Measurements from ENCODE around the gene SPEM2.

The SPEM2 gene

GRCh38 chr17:7445619-7445968, 20.2 kb downstream of the SPEM2 start:
- DNase-seq (ENCODE audit: extremely low read depth, low read depth): no peak
- TF ChIP-seq, protein P1, sequence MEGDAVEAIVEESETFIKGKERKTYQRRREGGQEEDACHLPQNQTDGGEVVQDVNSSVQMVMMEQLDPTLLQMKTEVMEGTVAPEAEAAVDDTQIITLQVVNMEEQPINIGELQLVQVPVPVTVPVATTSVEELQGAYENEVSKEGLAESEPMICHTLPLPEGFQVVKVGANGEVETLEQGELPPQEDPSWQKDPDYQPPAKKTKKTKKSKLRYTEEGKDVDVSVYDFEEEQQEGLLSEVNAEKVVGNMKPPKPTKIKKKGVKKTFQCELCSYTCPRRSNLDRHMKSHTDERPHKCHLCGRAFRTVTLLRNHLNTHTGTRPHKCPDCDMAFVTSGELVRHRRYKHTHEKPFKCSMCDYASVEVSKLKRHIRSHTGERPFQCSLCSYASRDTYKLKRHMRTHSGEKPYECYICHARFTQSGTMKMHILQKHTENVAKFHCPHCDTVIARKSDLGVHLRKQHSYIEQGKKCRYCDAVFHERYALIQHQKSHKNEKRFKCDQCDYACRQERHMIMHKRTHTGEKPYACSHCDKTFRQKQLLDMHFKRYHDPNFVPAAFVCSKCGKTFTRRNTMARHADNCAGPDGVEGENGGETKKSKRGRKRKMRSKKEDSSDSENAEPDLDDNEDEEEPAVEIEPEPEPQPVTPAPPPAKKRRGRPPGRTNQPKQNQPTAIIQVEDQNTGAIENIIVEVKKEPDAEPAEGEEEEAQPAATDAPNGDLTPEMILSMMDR (IDR thresholded peaks at IDR 0.05; ENCODE audit: low read depth, low read length): no peak

- DNase-seq (ENCODE audit: extremely low read depth, low read depth): no peak
- TF ChIP-seq, protein P1 (IDR thresholded peaks at IDR 0.05; ENCODE audit: low read depth, low read length): no peak
These were observed 23.0 kb downstream of the SPEM2 start for GRCh38 chr17:7448461-7448860.

GRCh38 chr17:7459961-7460545, 34.6 kb downstream of the SPEM2 start:
- TF ChIP-seq, protein P1 (IDR thresholded peaks at IDR 0.05; ENCODE audit: low read depth, low read length): no peak
- no peak for DNase-seq (ENCODE audit: extremely low read depth, low read depth)

DNA sequence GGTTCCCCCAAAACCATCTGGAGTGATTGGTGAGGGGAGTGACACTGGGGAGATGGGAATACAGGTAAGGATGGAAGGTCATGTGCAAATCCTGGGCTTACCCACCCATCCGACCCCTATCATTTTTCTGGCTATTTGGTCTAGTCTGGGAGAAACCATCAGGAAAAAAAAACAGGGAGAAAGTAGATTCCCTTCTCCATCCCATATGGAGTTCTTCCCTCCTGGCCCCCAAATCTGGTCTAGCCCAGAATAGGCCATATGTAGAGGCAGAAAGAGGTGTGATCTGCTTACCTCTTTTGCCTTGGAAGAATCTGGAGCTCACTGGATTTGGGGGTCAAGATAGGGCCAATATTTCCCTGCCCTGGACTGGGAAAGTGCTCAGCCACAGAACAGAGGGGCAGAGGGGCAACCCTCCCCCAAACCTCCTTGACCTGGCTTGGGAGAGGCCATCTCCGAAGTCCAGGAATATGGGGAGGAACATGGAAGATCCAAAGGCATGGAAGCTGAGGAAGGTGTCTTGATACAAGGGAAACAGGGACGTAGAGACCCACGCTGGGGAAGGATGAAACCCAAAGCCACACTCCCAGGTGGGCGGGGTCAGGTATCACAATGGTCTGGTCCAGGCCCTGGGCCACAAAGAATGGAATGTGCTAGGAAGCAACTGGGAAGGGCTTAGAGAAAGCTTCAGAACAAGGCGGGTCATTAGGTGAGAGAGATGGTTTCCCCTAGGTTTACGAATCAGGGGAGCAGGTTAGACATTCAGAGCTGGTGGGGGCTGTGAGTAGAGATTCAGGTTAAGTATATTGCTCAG, 35.6 kb downstream of the SPEM2 start:
- TF ChIP-seq, protein P1 (IDR thresholded peaks at IDR 0.05; ENCODE audit: low read depth, low read length): no peak
- DNase-seq (ENCODE audit: extremely low read depth, low read depth): no peak

GRCh38 chr17:7462474-7463371, 37.3 kb downstream of the SPEM2 start:
- no peak for DNase-seq (ENCODE audit: extremely low read depth, low read depth)
- TF ChIP-seq, protein P1 (IDR thresholded peaks at IDR 0.05; ENCODE audit: low read depth, low read length): no peak

DNA sequence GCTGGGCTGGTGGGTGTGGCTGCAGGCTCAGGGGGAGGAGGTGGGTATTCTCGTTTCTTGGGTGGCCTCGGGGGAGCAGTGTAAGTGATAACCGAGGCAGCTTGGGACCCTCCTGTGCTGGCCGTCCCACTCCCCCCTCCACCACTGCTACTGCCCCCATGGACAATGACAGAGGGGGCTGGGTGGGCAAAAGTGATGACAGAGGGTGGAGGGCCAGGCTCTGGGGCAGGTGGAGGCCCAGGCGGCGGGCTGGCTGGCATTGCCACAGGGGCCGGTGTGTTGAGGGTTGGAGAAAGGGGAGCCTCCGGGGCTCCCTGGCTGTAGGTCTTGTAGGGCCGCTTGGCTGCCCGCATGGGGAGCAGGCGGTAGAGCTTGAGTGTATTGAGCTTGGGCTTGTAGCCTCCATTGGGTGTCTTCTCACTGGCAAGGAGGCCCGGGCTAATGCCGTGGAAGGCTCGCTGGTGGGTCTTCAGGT, 38.0 kb downstream of the SPEM2 start:
- TF ChIP-seq, protein P1 (IDR thresholded peaks at IDR 0.05; ENCODE audit: low read depth, low read length): no peak
- no peak for DNase-seq (ENCODE audit: extremely low read depth, low read depth)
